Caco-2 (cell line): ENCODE results near the gene UNC119. TPM values are rescaled to one million over a fixed set of nuclear protein-coding genes. Genes with fewer than 3 reads are reported as not detected.

ENCODE experiments used
- BruUV-seq: library from RNA; stranded (reverse); fragments of 400-500 nt; replicated peaks from 2 replicates; lab custom pipeline; 2021; lab: Mats Ljungman, UMichigan
- CTCF ChIA-PET: fragments of 300-600 bp; sonication (Branson Sonifier 250); formaldehyde crosslinking; loops from one replicate; lab custom pipeline; 2022; ENCODE audit warnings: antibody characterized with exemption; lab: Charles Lee
- POLR2A ChIA-PET: fragments of 300-600 bp; sonication (Branson Sonifier 250); formaldehyde crosslinking; loops from one replicate; lab custom pipeline; 2022; ENCODE audit warnings: antibody characterized with exemption; lab: Charles Lee
- DNase-seq, 2 experiments: peaks; one replicate each; pipeline versions ENCODE4 v3.0.0 to v3.0.0-alpha.2; 2020 to 2022
- H3K27me3 ChIP-seq: replicated peaks from 2 replicates; pipeline ENCODE4 v1.6.0; 2011; ENCODE audit warnings: low read length; ENCODE audit not compliant: control insufficient read depth, insufficient read depth
- H3K36me3 ChIP-seq: 2 replicates; pipeline ENCODE4 v1.5.1; 2011; ENCODE audit warnings: low read length; ENCODE audit not compliant: control insufficient read depth, insufficient read depth
- H3K4me1 ChIP-seq: fragments of 250-450 bp; sonication (Bioruptor Pico); 2 replicates; pipeline ENCODE4 v1.5.1; 2020; ENCODE audit warnings: mild to moderate bottlenecking
- H3K4me3 ChIP-seq: 2 replicates; pipeline ENCODE4 v1.5.1; 2011; ENCODE audit warnings: low read depth, mild to moderate bottlenecking, control low read depth, low read length
- H3K9me3 ChIP-seq: fragments of 250-450 bp; sonication (Bioruptor Pico); 2 replicates; pipeline ENCODE4 v1.5.1; 2020; ENCODE audit warnings: mild to moderate bottlenecking, moderate library complexity
- H3K27ac Mint-ChIP-seq: one replicate; pipeline ENCODE4 v1.8.0; 2022; ENCODE audit warnings: mixed read lengths; ENCODE audit not compliant: unreplicated experiment
- H3K27me3 Mint-ChIP-seq: one replicate; pipeline ENCODE4 v1.8.0; 2022; ENCODE audit warnings: mixed read lengths; ENCODE audit not compliant: insufficient read depth, unreplicated experiment
- H3K36me3 Mint-ChIP-seq: one replicate; pipeline ENCODE4 v1.8.0; 2022; ENCODE audit warnings: mild to moderate bottlenecking, mixed read lengths; ENCODE audit not compliant: insufficient read depth, unreplicated experiment
- H3K4me1 Mint-ChIP-seq: one replicate; pipeline ENCODE4 v1.8.0; 2022; ENCODE audit warnings: low read depth, mixed read lengths; ENCODE audit not compliant: unreplicated experiment
- H3K4me3 Mint-ChIP-seq: one replicate; pipeline ENCODE4 v1.8.0; 2022; ENCODE audit warnings: mild to moderate bottlenecking, moderate library complexity, mixed read lengths; ENCODE audit not compliant: unreplicated experiment
- H3K9me3 Mint-ChIP-seq: one replicate; pipeline ENCODE4 v1.8.0; 2022; ENCODE audit warnings: mixed read lengths; ENCODE audit not compliant: unreplicated experiment
- intact Hi-C: fragments of 100-400 bp; cut with micrococcal nuclease; formaldehyde crosslinking; loops from one replicate; pipeline ENCODE4 v1.10.0; 2022; ENCODE audit not compliant: unreplicated experiment
- total RNA-seq: library from RNA; stranded (reverse); gene quantifications from 2 replicates; pipeline ENCODE4 v1.2.3, GENCODE V29; 2022
- TF ChIP-seq, protein P1 (sequence below), 2 experiments: fragments of 200-600 bp in 1 of 2; IDR thresholded peaks; 1 replicate in 1 of 2; 2 replicates in 1 of 2; pipeline versions ENCODE4 v1.5.1 to v1.8.0; 2011 to 2022; ENCODE audit warnings: antibody characterized with exemption in 1 of 2, control low read depth in 1 of 2, inconsistent platforms in 1 of 2, low read depth in 1 of 2, low read length in 1 of 2, mild to moderate bottlenecking in 1 of 2, moderate library complexity in 1 of 2; ENCODE audit not compliant: insufficient read depth in 1 of 2, severe bottlenecking in 1 of 2, unreplicated experiment in 1 of 2

Gene UNC119
- total RNA-seq, 1 experiment from 2014 or later = 40.5 TPM

DNA sequence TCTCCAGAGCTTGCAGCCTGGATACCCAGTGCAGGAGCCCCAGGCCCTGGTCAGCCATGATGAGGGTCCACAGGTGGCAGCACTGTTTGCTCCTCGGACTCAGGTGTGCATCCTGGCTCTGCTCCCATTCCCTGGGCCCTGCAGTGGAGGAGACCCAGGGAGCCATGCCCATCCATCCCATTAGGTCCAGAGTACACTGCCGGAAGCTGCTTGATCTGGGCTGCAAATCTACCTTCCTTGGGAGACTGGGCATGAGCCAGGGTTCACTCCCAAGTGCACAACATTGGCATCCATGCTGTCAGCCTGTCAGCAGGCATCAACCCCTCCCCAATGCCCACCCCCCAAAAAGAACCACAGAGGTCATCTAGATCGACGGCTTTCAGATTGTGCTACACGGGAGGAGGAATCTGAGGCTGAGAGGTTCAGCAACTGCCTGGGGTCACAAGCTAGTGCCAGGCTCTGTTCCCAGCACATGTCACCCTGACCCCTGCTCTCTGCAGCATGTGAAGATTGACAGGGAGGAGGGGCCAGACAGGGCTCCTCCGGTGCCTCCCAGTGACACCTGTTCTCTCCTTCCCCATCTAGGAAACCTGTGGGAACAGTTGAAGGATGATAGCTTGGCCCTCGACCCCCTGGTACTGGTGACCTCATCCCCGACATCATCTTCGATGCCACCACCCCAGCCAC lies 15.7 kb downstream of the UNC119 start:
- no peak overlapping the region for H3K27ac Mint-ChIP-seq
- TF ChIP-seq, protein P1, sequence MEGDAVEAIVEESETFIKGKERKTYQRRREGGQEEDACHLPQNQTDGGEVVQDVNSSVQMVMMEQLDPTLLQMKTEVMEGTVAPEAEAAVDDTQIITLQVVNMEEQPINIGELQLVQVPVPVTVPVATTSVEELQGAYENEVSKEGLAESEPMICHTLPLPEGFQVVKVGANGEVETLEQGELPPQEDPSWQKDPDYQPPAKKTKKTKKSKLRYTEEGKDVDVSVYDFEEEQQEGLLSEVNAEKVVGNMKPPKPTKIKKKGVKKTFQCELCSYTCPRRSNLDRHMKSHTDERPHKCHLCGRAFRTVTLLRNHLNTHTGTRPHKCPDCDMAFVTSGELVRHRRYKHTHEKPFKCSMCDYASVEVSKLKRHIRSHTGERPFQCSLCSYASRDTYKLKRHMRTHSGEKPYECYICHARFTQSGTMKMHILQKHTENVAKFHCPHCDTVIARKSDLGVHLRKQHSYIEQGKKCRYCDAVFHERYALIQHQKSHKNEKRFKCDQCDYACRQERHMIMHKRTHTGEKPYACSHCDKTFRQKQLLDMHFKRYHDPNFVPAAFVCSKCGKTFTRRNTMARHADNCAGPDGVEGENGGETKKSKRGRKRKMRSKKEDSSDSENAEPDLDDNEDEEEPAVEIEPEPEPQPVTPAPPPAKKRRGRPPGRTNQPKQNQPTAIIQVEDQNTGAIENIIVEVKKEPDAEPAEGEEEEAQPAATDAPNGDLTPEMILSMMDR (IDR thresholded peaks at IDR 0.05; ENCODE audit: insufficient read depth in 1 of 2, low read depth in 1 of 2, low read length in 1 of 2, severe bottlenecking in 1 of 2, unreplicated experiment in 1 of 2) = no peak
- no peak overlapping the region for H3K4me3 Mint-ChIP-seq
- H3K27me3 Mint-ChIP-seq = no peaks in the 10 kb centered on the region
- no peak for DNase-seq
- intact Hi-C loops = no loop called here
- Histone ChIP-seq H3K4me1 (no peaks in the 10 kb centered on the region; the same call in 1 of the 2 replicates), H3K9me3 (no peaks in the 10 kb centered on the region), H3K4me3 (no peak overlapping the region), H3K36me3 (no peaks in the 10 kb centered on the region), H3K27me3 (no peaks in the 10 kb centered on the region)
- ChIA-PET CTCF (interaction anchor here (1.2 kb wide), 1 partner anchor 39 kb away, joined by 3 read pairs; no protein-coding TSS in a partner anchor), POLR2A (no interaction called here)
- no peaks in the 10 kb centered on the region for H3K36me3 Mint-ChIP-seq
- no peaks in the 10 kb centered on the region for H3K9me3 Mint-ChIP-seq
- no TSS peak for BruUV-seq
- no peaks in the 10 kb centered on the region for H3K4me1 Mint-ChIP-seq

DNA sequence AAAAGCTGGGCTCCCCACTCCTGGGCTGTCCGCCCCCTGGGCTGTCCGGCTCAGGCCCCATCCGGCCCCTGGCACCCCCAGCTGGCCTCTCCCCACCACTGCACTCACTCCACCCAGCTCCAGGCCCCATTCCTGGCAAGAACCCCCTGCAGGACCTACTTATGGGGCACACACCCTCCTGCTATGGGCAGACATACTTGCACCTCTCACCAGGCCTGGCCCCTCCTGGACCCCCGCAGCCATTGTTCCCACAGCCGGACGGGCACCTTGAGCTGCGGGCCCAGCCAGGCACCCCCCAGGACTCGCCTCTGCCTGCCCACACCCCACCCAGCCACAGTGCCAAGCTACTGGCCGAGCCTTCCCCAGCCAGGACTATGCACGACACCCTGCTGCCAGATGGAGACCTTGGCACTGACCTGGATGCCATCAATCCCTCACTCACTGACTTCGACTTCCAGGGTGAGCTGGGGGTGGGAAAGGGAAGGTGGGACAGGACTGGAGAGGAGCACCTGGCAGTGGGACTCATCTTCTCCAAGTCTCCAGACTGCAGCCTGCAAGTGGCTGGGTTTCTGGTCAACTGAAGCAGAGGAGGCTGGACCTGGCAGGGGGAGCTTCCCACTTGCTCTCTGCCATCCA lies 17.6 kb downstream of the UNC119 start:
- Histone ChIP-seq H3K27me3 (no peaks in the 10 kb centered on the region), H3K36me3 (no peaks in the 10 kb centered on the region), H3K9me3 (no peaks in the 10 kb centered on the region), H3K4me3 (no peak overlapping the region), H3K4me1 (no peaks in the 10 kb centered on the region; the same call in 1 of the 2 replicates)
- no TSS peak for BruUV-seq
- no peak overlapping the region for H3K27ac Mint-ChIP-seq
- CTCF ChIA-PET = interaction anchor here (0.5 to 1.2 kb wide), 3 partner anchors 41 to 614 kb away, joined by 3 to 4 read pairs (median 3); no protein-coding TSS in a partner anchor
- H3K4me3 Mint-ChIP-seq = no peak overlapping the region
- no peaks in the 10 kb centered on the region for H3K4me1 Mint-ChIP-seq
- POLR2A ChIA-PET = no interaction called here
- H3K9me3 Mint-ChIP-seq = no peaks in the 10 kb centered on the region
- H3K27me3 Mint-ChIP-seq = no peaks in the 10 kb centered on the region
- no peak for DNase-seq
- no peaks in the 10 kb centered on the region for H3K36me3 Mint-ChIP-seq
- intact Hi-C loops = no loop called here
- TF ChIP-seq, protein P1 (IDR thresholded peaks at IDR 0.05; ENCODE audit: insufficient read depth in 1 of 2, low read depth in 1 of 2, low read length in 1 of 2, severe bottlenecking in 1 of 2, unreplicated experiment in 1 of 2) = no peak

DNA sequence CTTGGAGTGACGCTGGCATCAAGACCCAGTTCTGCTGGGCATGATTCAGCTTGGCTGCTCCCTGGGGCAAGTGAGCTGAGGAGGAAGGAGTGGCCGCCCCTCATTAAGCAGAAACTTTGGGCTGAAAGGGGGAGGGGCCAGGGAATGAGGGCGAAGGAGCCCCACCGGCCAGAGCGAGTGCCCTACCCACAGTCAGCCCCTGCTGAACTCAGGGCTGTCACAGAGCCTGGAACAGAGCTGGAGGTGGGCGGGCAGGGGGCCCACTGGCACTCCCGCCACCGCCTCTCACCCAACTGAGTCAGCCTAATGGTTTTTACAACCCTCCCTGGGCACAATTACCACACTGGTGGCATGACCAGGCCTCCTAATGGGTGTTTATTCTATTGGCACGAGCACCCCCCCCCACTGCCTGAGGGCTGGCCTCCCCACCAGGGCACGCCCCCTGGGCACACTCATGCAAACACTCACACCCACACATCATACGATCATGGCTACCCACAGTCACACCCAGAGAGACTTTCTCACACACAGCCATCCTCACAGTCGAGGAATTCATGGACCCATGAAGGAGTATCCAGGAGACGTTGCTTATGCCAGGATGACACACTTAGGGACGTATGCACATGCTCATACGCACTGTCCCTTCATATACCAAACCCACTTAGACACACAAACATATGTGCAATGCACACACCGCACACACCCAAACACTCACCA lies 19.2 kb downstream of the UNC119 start:
- TF ChIP-seq, protein P1 (IDR thresholded peaks at IDR 0.05; ENCODE audit: insufficient read depth in 1 of 2, low read depth in 1 of 2, low read length in 1 of 2, severe bottlenecking in 1 of 2, unreplicated experiment in 1 of 2) = no peak
- H3K27me3 Mint-ChIP-seq = no peaks in the 10 kb centered on the region
- no TSS peak for BruUV-seq
- no peaks in the 10 kb centered on the region; the same call in 1 of the 2 replicates for H3K4me1 ChIP-seq
- intact Hi-C loops = no loop called here
- H3K36me3 Mint-ChIP-seq = no peaks in the 10 kb centered on the region
- H3K4me3 Mint-ChIP-seq = no peak overlapping the region
- H3K9me3 ChIP-seq = no peaks in the 10 kb centered on the region
- ChIA-PET CTCF (interaction anchor here (0.5 kb wide), 1 partner anchor 103 kb away, joined by 7 read pairs; no protein-coding TSS in a partner anchor), POLR2A (no interaction called here)
- H3K4me1 Mint-ChIP-seq = no peaks in the 10 kb centered on the region
- H3K4me3 ChIP-seq = no peak overlapping the region
- H3K9me3 Mint-ChIP-seq = no peaks in the 10 kb centered on the region
- no peak overlapping the region for H3K27ac Mint-ChIP-seq
- DNase-seq = no peak
- no peaks in the 10 kb centered on the region for H3K27me3 ChIP-seq
- H3K36me3 ChIP-seq = no peaks in the 10 kb centered on the region
